Activated CD4-positive, alpha-beta T cell treated with anti-CD3 and anti-CD28 coated beads for 24 hours (primary cell): Measurements from ENCODE around the gene ALG9.

Source experiments
- DNase-seq, 2 donors: peaks; one replicate each; pipeline ENCODE4 v3.0.0-alpha.2; 2020; ENCODE audit warnings: low read depth in 2 of 2

ALG9 gene

DNA sequence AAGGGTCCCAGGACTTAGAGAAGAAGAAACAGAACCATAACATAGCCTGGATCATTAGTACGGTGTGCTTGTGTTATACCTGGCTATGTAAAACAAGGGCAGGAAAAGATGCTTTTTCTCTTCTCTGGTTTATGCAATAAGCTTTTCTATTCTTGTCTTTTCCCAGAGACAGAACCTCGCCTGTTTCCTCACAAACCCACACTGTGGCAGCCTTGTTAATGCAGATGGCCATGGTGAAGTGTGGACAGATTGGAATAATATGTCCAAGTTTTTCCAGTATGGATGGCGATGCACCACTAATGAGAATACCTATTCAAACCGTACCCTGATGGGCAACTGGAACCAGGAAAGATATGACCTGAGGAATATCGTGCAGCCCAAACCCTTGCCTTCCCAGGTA is 10.8 kb upstream of the ALG9 start:
- DNase-seq, result no peak

- no peak for DNase-seq
Observed at GRCh38 chr11:111879637-111879960, 8.2 kb upstream of the ALG9 start.

DNA sequence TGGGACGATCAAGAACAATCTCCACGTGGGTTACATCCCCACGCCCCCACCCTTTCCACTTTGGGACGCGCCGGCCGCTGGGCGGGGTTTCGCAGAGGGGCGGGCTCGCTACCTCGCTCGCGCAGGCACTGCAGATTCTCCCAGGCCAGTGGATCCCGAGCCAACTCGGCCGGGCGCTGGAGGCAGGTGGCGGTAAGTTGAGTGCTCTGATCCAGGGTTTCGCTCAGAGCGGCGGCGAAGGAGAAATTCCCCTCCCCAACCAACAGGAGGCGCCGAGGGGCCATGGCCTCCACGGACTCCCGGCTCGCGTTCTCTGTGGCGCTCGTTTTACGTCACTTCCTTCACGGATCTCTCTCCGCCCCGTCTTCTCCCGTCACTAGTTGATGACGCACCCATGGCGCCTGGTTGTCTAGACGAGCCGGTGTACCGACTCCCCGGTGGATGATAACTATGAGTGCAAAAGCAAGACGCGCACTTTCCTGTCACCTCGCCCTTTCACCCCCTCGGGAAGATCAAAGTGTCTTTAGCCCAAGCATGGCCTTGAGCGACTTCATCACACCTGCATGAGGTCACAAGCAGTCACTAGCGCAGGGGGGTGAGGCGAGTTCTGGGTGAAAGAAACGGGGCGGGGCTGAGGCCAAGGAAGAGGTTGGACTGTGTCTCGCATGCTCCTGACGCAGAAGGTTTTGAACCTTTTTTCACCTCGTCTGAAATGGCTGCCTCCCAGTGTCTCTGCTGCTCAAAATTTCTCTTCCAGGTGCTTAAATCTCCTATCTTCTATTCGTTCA is 7.7 kb upstream of the ALG9 start, which contains the start of the genes CFAP68 and FDXACB1:
Gene CFAP68 (plus strand): TSS at position 693 of the 788 bp plus-strand sequence. CDS start 20 bp downstream, at position 713.
Gene FDXACB1 (minus strand): TSS at position 317 of the 788 bp plus-strand sequence. CDS start 33 bp downstream, at position 284.
- peak; percentile 86 to 88 for DNase-seq

GRCh38 chr11:111878385-111878848 is 7.0 kb upstream of the ALG9 start:
- DNase-seq, result no peak

DNA sequence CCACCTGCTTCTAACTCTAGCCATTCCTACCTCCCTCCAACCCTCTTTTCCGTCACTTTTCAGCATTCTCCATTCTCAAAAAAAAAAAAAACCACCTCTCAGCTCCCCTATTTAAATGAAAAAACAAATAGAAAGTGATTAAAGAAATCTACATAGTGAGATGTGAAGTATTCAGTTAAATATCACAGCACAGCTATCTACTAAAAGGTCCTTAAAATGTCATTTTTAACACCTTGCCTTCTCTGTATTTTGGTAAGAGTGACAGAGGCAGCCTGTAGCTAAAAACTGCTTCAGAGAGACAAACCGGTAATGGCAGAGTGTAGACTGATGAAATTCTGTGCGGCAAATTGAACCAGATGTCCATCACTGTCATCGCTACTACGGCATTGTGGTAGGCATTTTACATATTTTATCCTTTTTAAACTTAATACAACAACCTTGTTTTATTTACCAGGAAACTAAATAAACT is 346 bp upstream of the ALG9 start:
- no peak for DNase-seq

DNA sequence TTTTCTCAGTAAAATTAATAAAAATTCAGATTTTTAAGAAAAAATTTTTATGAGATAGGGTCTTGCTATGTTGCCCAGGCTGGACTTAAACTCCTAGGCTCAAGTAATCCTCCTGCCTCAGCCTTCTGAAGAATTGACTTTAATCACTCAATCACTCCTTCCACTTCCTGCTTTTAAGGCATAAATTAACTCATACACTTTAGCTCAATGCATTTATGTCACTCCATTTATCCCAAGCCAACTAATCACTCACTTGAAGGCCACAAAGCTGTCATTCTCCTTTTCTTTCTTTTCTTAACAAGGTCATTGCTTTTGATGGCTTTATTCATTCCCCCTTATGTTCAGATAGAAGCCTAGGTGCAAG is 877 bp downstream of the ALG9 start:
- no peak for DNase-seq

DNA sequence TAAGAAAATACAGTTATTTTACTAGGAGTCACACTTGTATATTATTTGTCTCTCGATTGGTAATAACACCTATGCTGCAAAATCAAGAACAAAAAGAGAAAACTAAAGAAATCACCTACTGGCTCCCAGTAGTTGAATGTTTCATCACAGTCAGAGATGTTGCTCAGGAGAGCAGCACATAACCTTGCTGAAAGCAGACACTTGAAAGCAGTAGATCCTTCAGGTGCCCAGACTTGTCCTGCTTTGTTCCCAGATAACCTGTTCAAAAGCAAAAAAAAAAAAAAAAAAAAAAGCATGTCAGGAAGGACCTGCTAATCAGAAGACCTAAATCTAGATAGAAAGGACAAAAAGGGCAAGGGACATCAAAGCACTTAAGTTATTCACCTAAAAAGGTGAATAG is 1.3 kb downstream of the ALG9 start:
- DNase-seq, result no peak

GRCh38 chr11:111860257-111860656 is 11.1 kb downstream of the ALG9 start:
- no peak for DNase-seq

GRCh38 chr11:111855506-111855905 is 15.9 kb downstream of the ALG9 start:
- no peak for DNase-seq

- no peak for DNase-seq
Observed at GRCh38 chr11:111852103-111852502, 19.3 kb downstream of the ALG9 start.

GRCh38 chr11:111851636-111852035 is 19.7 kb downstream of the ALG9 start:
- no peak for DNase-seq

DNA sequence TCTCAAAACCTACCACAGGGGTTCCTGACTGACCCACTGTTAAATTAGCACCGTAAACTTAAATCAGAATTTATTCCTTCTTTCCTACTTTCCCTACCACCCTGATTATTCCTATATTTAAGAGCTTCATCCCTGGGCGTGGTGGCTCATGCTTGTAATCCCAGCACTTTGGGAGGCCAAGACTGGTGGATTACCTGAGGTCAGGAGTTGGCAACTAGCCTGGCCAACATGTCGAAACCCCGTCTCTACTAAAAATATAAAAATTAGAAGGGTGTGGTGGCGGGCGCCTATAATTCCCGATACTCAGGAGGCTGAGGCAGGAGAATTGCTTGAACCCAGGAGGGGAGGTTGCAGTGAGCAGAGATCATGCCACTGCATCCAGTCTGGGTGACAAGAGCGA is 20.3 kb downstream of the ALG9 start:
- DNase-seq, result no peak

DNA sequence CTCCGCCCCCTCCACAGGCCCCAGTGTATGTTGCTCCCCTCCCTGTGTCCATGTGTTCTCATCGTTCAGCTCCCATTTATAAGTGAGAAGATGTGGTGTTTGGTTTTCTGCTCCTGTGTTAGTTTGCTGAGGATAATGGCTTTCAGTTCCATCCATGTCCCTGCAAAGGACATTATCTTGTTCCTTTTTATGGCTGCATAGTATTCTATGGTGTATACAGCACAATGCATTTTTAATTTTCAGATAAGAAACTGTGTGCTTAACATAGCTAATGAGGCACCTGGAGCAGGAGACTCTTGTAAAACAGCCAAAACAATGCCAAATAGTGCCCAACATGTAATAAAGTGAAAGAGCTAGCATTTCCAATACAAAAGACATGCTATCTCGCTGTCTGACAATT is 21.8 kb downstream of the ALG9 start:
- no peak for DNase-seq

DNA sequence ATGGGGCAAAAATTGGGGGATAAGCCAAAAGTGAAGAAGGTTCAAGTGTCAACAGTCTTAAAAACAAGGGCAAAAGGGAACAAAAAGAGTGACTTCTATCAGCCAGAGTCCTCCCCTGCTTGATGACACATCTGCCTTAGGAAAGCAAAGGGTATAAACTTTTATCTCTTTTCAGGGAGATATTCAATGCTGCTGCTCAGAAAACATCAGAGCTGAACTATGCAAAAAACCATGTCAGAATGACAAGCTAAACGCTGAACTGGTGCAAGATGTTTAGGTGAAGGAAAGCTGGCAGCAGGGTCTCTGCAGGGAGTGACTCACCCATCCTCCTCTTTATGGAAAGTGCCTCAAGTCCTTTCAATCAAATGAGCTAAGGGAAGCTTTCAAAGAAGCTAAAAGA is 24.7 kb downstream of the ALG9 start:
- no peak for DNase-seq

- DNase-seq, result no peak
Observed at GRCh38 chr11:111846063-111846462, 25.3 kb downstream of the ALG9 start.

DNA sequence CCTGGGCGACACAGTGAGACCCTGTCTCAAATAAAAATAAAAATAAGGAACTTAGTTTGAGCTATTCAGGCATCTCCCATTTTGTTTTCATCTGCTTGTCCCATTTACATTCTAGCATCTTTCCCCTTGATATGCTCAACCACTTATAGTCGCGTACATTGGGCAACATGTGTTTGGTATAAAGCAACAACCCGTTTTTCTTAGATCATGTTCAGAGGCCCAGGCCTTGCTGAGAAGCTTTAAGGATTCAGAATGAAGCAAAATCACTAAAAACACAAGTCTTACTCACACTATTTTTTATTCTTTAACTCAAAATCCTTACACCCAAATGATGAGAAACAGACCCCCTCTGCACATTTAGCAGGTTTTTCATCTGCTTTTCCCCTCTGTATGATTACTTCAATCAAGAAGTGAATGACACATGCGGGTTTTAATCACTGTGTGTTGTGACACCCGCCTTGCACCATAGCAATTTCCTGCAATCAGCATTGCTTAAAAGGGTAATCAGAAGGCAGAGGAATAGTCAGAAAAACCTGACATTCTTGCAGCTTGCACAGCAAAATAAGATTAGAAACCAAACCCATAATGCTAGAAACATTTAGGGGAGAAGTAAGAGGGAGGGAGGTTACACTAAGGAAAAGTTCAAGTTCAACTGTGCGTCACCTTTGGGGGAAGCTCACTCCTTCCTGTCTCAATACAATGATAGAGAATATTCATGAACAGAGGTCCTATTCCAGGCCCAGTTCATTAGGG is 25.9 kb downstream of the ALG9 start:
- no peak for DNase-seq

DNA sequence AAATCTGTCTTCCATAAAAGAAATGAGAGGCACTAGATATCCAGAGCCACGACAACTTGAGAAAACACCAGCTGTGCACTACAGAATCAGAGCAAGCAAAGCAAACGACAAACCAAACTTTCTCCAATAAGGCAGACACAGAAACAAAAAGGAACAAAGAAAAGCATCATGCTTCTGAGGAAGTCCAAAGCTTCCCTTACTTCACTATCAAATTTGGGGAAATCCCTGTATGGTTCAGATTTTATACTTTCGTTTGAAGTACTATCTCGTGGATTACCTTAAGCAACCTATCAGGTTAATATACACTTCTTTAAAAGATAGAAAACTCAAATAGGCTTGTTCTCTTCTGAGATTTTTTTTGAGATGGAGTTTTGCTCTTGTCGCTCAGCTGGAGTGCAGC is 27.7 kb downstream of the ALG9 start:
- no peak for DNase-seq

- peak; percentile 84 for DNase-seq
Observed at GRCh38 chr11:111841370-111842053, 29.9 kb downstream of the ALG9 start.

GRCh38 chr11:111840143-111840542 is 31.2 kb downstream of the ALG9 start:
- no peak for DNase-seq

GRCh38 chr11:111838054-111838453 is 33.3 kb downstream of the ALG9 start:
- DNase-seq, result no peak

- DNase-seq, result no peak
Observed at GRCh38 chr11:111837366-111837891, 34.0 kb downstream of the ALG9 start.

DNA sequence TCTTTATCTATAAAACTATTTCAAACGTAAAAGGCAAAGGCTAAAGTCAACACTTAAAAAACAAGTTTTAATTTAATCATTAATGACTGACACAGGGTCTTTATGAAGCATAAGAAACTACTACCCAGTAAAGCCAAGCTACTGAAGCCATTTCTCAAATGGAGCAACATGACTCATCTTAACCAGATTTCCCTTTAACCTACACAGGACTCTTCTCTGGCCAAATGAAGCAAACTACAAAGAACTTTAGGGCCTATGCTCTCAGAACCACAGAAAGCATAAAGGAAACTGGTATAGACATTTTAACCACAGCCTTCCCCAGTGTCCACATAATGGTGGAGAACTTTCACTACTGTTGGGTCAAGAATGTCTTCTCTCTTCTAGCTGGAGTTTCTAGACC is 34.7 kb downstream of the ALG9 start:
- DNase-seq, result no peak
